B cell (primary cell): Measurements from ENCODE around the gene ARHGAP42. TPM values are rescaled to one million over a fixed set of nuclear protein-coding genes. Genes with fewer than 3 reads are reported as not detected.

ENCODE experiments used
- ATAC-seq: fragments of 200-7000 bp; cut with Tn5 transposase; one replicate; pipeline ENCODE4 v1.10.0; 2021; ENCODE audit warnings: low read depth, mild to moderate bottlenecking, moderate number of reproducible peaks, moderate library complexity
- CTCF ChIA-PET: fragments of 350-600 bp; sonication (Branson Sonifier 250); formaldehyde crosslinking; loops from one replicate; lab custom pipeline; 2021; ENCODE audit warnings: antibody characterized with exemption, inconsistent platforms; lab: Charles Lee
- POLR2A ChIA-PET: fragments of 350-600 bp; sonication (Branson Sonifier 250); formaldehyde crosslinking; loops from one replicate; lab custom pipeline; 2021; ENCODE audit warnings: antibody characterized with exemption; lab: Charles Lee
- DNase-seq: peaks from one replicate; pipeline ENCODE4 v3.0.0; 2013
- H2AFZ ChIP-seq: 2 replicates; pipeline ENCODE4 v1.6.1; 2012; ENCODE audit warnings: mild to moderate bottlenecking, low read depth, low read length; ENCODE audit not compliant: insufficient read depth, poor library complexity, severe bottlenecking
- H3K27ac ChIP-seq, 2 donors: 1 replicate in 1 of 2; 2 replicates in 1 of 2; pipeline ENCODE4 v1.5.1; 2012 to 2013; ENCODE audit warnings: low read length in 2 of 2, mild to moderate bottlenecking in 2 of 2, moderate library complexity in 1 of 2
- H3K27me3 ChIP-seq, 4 experiments: fragments of 200-600 bp in 1 of 4; sonication (generic) in 1 of 4; replicated peaks in 1 of 4; 1 replicate in 2 of 4; 2 replicates in 2 of 4; pipeline versions ENCODE4 v1.6.1 to v1.7.0; 2013 to 2016; ENCODE audit warnings: low read length in 3 of 4, mild to moderate bottlenecking in 2 of 4, mixed read lengths in 1 of 4, moderate library complexity in 1 of 4; ENCODE audit not compliant: insufficient read depth in 4 of 4, control insufficient read depth in 3 of 4; ENCODE audit errors: control extremely low read depth in 1 of 4
- H3K36me3 ChIP-seq, 2 experiments: replicated peaks in 1 of 2; 1 replicate in 1 of 2; 2 replicates in 1 of 2; pipeline versions ENCODE4 v1.6.1 to v1.7.1; 2013; ENCODE audit warnings: low read length in 1 of 2; ENCODE audit not compliant: insufficient read depth in 2 of 2, control insufficient read depth in 1 of 2; ENCODE audit errors: control extremely low read depth in 1 of 2, extremely low read depth in 1 of 2
- H3K4me1 ChIP-seq, 2 donors: fragments of 200-600 bp in 1 of 2; sonication (generic) in 1 of 2; 1 replicate in 1 of 2; 2 replicates in 1 of 2; pipeline versions ENCODE4 v1.5.1 to v1.6.1; 2013 to 2017; ENCODE audit warnings: low read length in 2 of 2; ENCODE audit not compliant: control insufficient read depth in 2 of 2, insufficient read depth in 2 of 2
- H3K4me2 ChIP-seq: replicated peaks from 2 replicates; pipeline ENCODE3; 2012; ENCODE audit warnings: mild to moderate bottlenecking, low read depth, low read length; ENCODE audit not compliant: poor library complexity, severe bottlenecking
- H3K4me3 ChIP-seq, 5 experiments: fragments of 200-600 bp in 1 of 5; sonication (generic) in 1 of 5; 1 replicate in 3 of 5; 2 replicates in 2 of 5; pipeline versions ENCODE4 v1.5.1 to v1.7.0; 2011 to 2016; ENCODE audit warnings: low read length in 4 of 5, mild to moderate bottlenecking in 4 of 5, low read depth in 2 of 5, control low read depth in 1 of 5, moderate library complexity in 1 of 5; ENCODE audit not compliant: insufficient read depth in 1 of 5; ENCODE audit errors: control extremely low read depth in 1 of 5, extremely low read depth in 1 of 5
- H3K79me2 ChIP-seq: fragments of 200-600 bp; sonication (generic); one replicate; pipeline ENCODE4 v1.6.0; 2016; ENCODE audit warnings: low read length; ENCODE audit not compliant: control insufficient read depth, insufficient read depth
- H3K9ac ChIP-seq: fragments of 200-600 bp; sonication (generic); 2 replicates; pipeline ENCODE4 v1.6.1; 2017; ENCODE audit warnings: mild to moderate bottlenecking, low read length, moderate library complexity
- H3K9me3 ChIP-seq, 3 donors: one replicate each; pipeline versions ENCODE4 v1.6.1 to v1.7.1; 2013; ENCODE audit warnings: low read length in 2 of 3; ENCODE audit not compliant: control insufficient read depth in 2 of 3, insufficient read depth in 1 of 3; ENCODE audit errors: control extremely low read depth in 1 of 3
- H4K20me1 ChIP-seq: 2 replicates; pipeline ENCODE4 v1.6.0; 2012; ENCODE audit warnings: mild to moderate bottlenecking, low read length; ENCODE audit not compliant: insufficient read depth, control insufficient read depth, poor library complexity, severe bottlenecking
- H3K27ac Mint-ChIP-seq: one replicate; pipeline ENCODE4 v1.8.0; 2021; ENCODE audit warnings: mixed read lengths
- H3K27me3 Mint-ChIP-seq: one replicate; pipeline ENCODE4 v1.8.0; 2021; ENCODE audit warnings: mixed read lengths
- H3K4me1 Mint-ChIP-seq: one replicate; pipeline ENCODE4 v1.8.0; 2021; ENCODE audit warnings: mixed read lengths
- H3K4me3 Mint-ChIP-seq: one replicate; pipeline ENCODE4 v1.8.0; 2021; ENCODE audit warnings: mixed read lengths
- H3K9me3 Mint-ChIP-seq: one replicate; pipeline ENCODE4 v1.8.0; 2022; ENCODE audit warnings: mixed read lengths; ENCODE audit not compliant: insufficient read depth
- CTCF ChIP-seq: fragments of 200-600 bp; IDR thresholded peaks from one replicate; pipeline ENCODE4 v1.8.0; 2022; ENCODE audit warnings: antibody characterized with exemption, mild to moderate bottlenecking
- EZH2 ChIP-seq: IDR thresholded peaks from 2 replicates; pipeline ENCODE4 v1.6.1; 2012; ENCODE audit warnings: borderline replicate concordance, low read depth, mild to moderate bottlenecking, moderate library complexity, low read length; ENCODE audit not compliant: insufficient read depth, poor library complexity, severe bottlenecking
- WGBS: methylation state at CpG from one replicate; pipeline ENCODE4 v1.1.5; 2013; ENCODE audit warnings: missing lambda C conversion rate; ENCODE audit not compliant: insufficient coverage; 5-methylcytosine and 5-hydroxymethylcytosine counted together
- intact Hi-C: fragments of 100-400 bp; cut with micrococcal nuclease; formaldehyde crosslinking; loops from one replicate; pipeline ENCODE4 v1.10.0; 2022
- polyA plus RNA-seq: library from polyadenylated mRNA; depleted of rRNA; stranded (reverse); fragments of >200 nt; gene quantifications from 2 replicates; pipeline ENCODE4 v1.2.3, GENCODE V29; 2012
- total RNA-seq, 2 donors: library from RNA; stranded (reverse); fragments of 120-200 nt in 1 of 2; gene quantifications; 1 replicate in 1 of 2; 2 replicates in 1 of 2; pipeline versions ENCODE4 v1.2.3 to v1.2.4, GENCODE V29; 2013 to 2022

The ARHGAP42 gene
- total and polyA plus RNA-seq, 2 donors (not counting 1 experiment from before 2014, with no cell fraction given): 3.8 to 4.9 TPM

- H3K9me3 ChIP-seq: no peaks in the 10 kb centered on the region
- H2AFZ ChIP-seq: no peak overlapping the region
- Mint-ChIP-seq H3K27me3 (no peaks in the 10 kb centered on the region), H3K4me1 (no peaks in the 10 kb centered on the region), H3K27ac (no peak overlapping the region), H3K4me3 (no peak overlapping the region), H3K9me3 (no peaks in the 10 kb centered on the region)
- ChIA-PET POLR2A (no interaction called here), CTCF (interaction anchor here (0.5 kb wide), 1 partner anchor 14 kb away, joined by 3 read pairs; no protein-coding TSS in a partner anchor)
- no peak overlapping the region for H3K9ac ChIP-seq
- no peaks in the 10 kb centered on the region for H3K79me2 ChIP-seq
- intact Hi-C loops: no loop called here
- no peaks in the 10 kb centered on the region for H3K4me1 ChIP-seq
- no peak overlapping the region for H3K27ac ChIP-seq
- no peaks in the 10 kb centered on the region for H3K27me3 ChIP-seq
- ATAC-seq (no peak), DNase-seq (no peak)
- no peak overlapping the region for H3K4me2 ChIP-seq
- TF ChIP-seq EZH2 (no peak), CTCF (no peak)
- no peaks in the 10 kb centered on the region for H4K20me1 ChIP-seq
- H3K36me3 ChIP-seq: peaks cover 0 to 2% of the 10 kb centered on the region in 2 experiments
- 67% methylated on average over 1 of the region's 6 CpGs for WGBS
- H3K4me3 ChIP-seq: no peak overlapping the region
These were observed 231.7 kb downstream of the ARHGAP42 start for GRCh38 chr11:100918551-100919500.

- H3K9ac ChIP-seq: no peak overlapping the region
- no peak overlapping the region for H3K27ac Mint-ChIP-seq
- H2AFZ ChIP-seq: no peak overlapping the region
- no peak overlapping the region for H3K27ac ChIP-seq
- H3K36me3 ChIP-seq: peaks cover 0 to 2% of the 10 kb centered on the region in 2 experiments
- H3K4me3 Mint-ChIP-seq: no peak overlapping the region
- POLR2A ChIA-PET: no interaction called here
- CTCF ChIA-PET: no interaction called here
- no peak for ATAC-seq
- H3K4me2 ChIP-seq: no peak overlapping the region
- H3K9me3 ChIP-seq: no peaks in the 10 kb centered on the region
- H3K79me2 ChIP-seq: no peaks in the 10 kb centered on the region
- H3K27me3 ChIP-seq: no peaks in the 10 kb centered on the region
- intact Hi-C loops: no loop called here
- no peak for DNase-seq
- TF ChIP-seq CTCF (no peak), EZH2 (no peak)
- no peak overlapping the region for H3K4me3 ChIP-seq
- no peaks in the 10 kb centered on the region for H3K9me3 Mint-ChIP-seq
- no peaks in the 10 kb centered on the region for H3K27me3 Mint-ChIP-seq
- H4K20me1 ChIP-seq: no peaks in the 10 kb centered on the region
- peaks cover under 1% of the 10 kb centered on the region for H3K4me1 Mint-ChIP-seq
- H3K4me1 ChIP-seq: no peaks in the 10 kb centered on the region
These were observed 233.5 kb downstream of the ARHGAP42 start for GRCh38 chr11:100920593-100920992.
